ENCODE results near the gene TINAG. TPM values are rescaled to one million over a fixed set of nuclear protein-coding genes. Genes with fewer than 3 reads are reported as not detected.

The TINAG gene
- total and polyA plus RNA-seq, 2 donors (not counting 3 experiments of a cell fraction or from before 2014, with no cell fraction given) = not detected

- FAIRE-seq = peak; percentile 18
- POLR2A ChIA-PET = no interaction called here
- TF ChIP-seq MYC (IDR thresholded peaks at IDR 0.05; ENCODE audit: low read depth, low read length) (no peak), GATA2 (IDR thresholded peaks at IDR 0.05; ENCODE audit: insufficient read depth, insufficient read length, low read depth, low read length) (no peak), POLR2A (IDR thresholded peaks at IDR 0.05; ENCODE audit: low read depth, low read length) (peak; percentile 22), EZH2 (IDR thresholded peaks at IDR 0.05; ENCODE audit: borderline replicate concordance, low read depth, low read length, severe bottlenecking) (no peak), MAX (IDR thresholded peaks at IDR 0.05; ENCODE audit: insufficient read depth, insufficient read length) (no peak), JUN (IDR thresholded peaks at IDR 0.05; ENCODE audit: borderline replicate concordance, insufficient read depth, insufficient read length, low read depth) (peak; percentile 77), POLR2AphosphoS5 (IDR thresholded peaks at IDR 0.05; ENCODE audit: insufficient read depth, low read depth, low read length) (peak; percentile 29), FOS (IDR thresholded peaks at IDR 0.05; ENCODE audit: borderline replicate concordance, insufficient read depth, low read length) (peak; percentile 86)
- TF ChIP-seq, protein P1, sequence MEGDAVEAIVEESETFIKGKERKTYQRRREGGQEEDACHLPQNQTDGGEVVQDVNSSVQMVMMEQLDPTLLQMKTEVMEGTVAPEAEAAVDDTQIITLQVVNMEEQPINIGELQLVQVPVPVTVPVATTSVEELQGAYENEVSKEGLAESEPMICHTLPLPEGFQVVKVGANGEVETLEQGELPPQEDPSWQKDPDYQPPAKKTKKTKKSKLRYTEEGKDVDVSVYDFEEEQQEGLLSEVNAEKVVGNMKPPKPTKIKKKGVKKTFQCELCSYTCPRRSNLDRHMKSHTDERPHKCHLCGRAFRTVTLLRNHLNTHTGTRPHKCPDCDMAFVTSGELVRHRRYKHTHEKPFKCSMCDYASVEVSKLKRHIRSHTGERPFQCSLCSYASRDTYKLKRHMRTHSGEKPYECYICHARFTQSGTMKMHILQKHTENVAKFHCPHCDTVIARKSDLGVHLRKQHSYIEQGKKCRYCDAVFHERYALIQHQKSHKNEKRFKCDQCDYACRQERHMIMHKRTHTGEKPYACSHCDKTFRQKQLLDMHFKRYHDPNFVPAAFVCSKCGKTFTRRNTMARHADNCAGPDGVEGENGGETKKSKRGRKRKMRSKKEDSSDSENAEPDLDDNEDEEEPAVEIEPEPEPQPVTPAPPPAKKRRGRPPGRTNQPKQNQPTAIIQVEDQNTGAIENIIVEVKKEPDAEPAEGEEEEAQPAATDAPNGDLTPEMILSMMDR (IDR thresholded peaks at IDR 0.05; ENCODE audit: extremely low read depth in 1 of 2, insufficient read depth in 1 of 2, low read depth in 1 of 2, low read length in 2 of 2) = no peak
Measured at GRCh38 chr6:54291146-54291545, 17.1 kb upstream of the TINAG start.

More at GRCh38 chr6:54291146-54291545, 17.1 kb upstream of the TINAG start:
- Histone ChIP-seq H3K9me3 (replicated peaks; ENCODE audit: control insufficient read depth, insufficient read depth, low read length) (no peaks in the 10 kb centered on the region), H3K27ac (ENCODE audit: insufficient read depth, low read depth, low read length) (peak overlapping the region; percentile 95), H3K79me2 (ENCODE audit: control insufficient read depth, insufficient read depth, low read length) (no peaks in the 10 kb centered on the region), H3K27me3 (ENCODE audit: control insufficient read depth in 2 of 2, insufficient read depth in 2 of 2, low read length in 2 of 2) (no peaks in the 10 kb centered on the region), H3K9ac (replicated peaks; ENCODE audit: extremely low read depth, insufficient read depth, low read length) (peak overlapping the region; percentile 15), H3K36me3 (ENCODE audit: control insufficient read depth in 2 of 2, extremely low read depth in 1 of 2, insufficient read depth in 2 of 2, low read length in 2 of 2) (no peaks in the 10 kb centered on the region), H4K20me1 (replicated peaks; ENCODE audit: control insufficient read depth, extremely low read depth, insufficient read depth, low read length) (no peaks in the 10 kb centered on the region), H2AFZ (ENCODE audit: low read depth, low read length) (peak overlapping the region; percentile 85), H3K4me2 (ENCODE audit: insufficient read depth, low read length) (peak overlapping the region; percentile 31), H3K4me1 (ENCODE audit: control insufficient read depth, extremely low read depth, insufficient read depth, low read length) (peaks cover 33% of the 10 kb centered on the region), H3K4me3 (replicated peaks in 1 of 3; ENCODE audit: insufficient read depth in 1 of 3, low read depth in 1 of 3, low read length in 3 of 3) (no peak overlapping the region), H3K9me1 (replicated peaks; ENCODE audit: control insufficient read depth, extremely low read depth, insufficient read depth, low read length) (no peaks in the 10 kb centered on the region)
- intact Hi-C loops (cut with micrococcal nuclease) = loop anchor here (1.0 to 5.0 kb wide), 6 partner anchors 44 to 307 kb away; no protein-coding TSS in a partner anchor
- dilution Hi-C loops (cut with MboI; ENCODE audit: extremely low pct_ligation_motif_present, low sequenced_read_pairs) = no loop called here
- DNase-seq (ENCODE audit: low read depth, low spot score) = peak; percentile 94
- CTCF ChIA-PET = interaction anchor here (1.3 to 1.7 kb wide), 2 partner anchors 9 to 305 kb away, joined by 5 to 7 read pairs; no protein-coding TSS in a partner anchor
- BruUV-seq (replicated peaks) = no TSS peak
